Astrocyte (in vitro differentiated cells and primary cell): ENCODE results near the gene ZKSCAN1.

ENCODE experiments used
- EZH2 ChIP-seq: IDR thresholded peaks from 2 replicates; pipeline ENCODE4 v1.6.1; 2012; ENCODE audit warnings: mild to moderate bottlenecking, low read length, inconsistent platforms; ENCODE audit not compliant: insufficient read depth
- TF ChIP-seq, protein P1 (sequence below): IDR thresholded peaks from 2 replicates; pipeline ENCODE4 v1.5.1; 2011; ENCODE audit warnings: low read depth, mild to moderate bottlenecking, inconsistent platforms, low read length, moderate library complexity; ENCODE audit not compliant: insufficient read depth

DNA sequence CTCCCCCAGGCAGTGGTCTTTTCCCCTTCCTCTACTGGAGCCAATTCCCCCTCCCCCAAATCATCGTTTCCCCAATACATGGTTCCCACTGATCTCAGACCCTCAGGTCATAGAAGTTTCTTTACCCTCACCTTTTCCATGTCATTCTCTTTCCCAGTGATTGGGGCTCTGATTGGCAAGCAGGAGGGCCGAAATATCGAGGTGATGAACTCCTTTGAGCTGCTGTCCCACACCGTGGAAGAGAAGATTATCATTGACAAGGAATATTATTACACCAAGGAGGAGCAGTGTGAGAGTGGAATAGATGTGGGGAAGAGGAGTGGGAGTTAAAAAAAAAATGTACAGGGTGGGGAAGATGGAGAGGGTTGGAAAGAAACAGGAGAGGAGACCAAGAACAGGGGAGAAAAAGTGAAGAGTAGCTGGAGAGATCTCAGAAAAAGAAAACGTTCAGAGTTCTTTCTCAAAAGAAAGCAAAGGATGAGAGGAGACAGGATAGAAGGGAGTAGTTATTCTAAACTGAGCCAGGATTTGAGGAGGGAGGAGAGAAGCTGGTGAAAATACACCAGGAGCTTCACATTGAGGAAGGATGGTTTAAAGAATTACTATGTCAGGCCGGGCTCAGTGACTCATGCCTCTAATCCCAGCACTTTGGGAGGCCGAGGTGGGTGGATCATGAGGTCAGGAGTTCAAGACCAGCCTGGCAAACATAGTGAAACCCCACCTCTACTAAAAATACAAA is 74.2 kb downstream of the ZKSCAN1 start:
- TF ChIP-seq, protein P1, sequence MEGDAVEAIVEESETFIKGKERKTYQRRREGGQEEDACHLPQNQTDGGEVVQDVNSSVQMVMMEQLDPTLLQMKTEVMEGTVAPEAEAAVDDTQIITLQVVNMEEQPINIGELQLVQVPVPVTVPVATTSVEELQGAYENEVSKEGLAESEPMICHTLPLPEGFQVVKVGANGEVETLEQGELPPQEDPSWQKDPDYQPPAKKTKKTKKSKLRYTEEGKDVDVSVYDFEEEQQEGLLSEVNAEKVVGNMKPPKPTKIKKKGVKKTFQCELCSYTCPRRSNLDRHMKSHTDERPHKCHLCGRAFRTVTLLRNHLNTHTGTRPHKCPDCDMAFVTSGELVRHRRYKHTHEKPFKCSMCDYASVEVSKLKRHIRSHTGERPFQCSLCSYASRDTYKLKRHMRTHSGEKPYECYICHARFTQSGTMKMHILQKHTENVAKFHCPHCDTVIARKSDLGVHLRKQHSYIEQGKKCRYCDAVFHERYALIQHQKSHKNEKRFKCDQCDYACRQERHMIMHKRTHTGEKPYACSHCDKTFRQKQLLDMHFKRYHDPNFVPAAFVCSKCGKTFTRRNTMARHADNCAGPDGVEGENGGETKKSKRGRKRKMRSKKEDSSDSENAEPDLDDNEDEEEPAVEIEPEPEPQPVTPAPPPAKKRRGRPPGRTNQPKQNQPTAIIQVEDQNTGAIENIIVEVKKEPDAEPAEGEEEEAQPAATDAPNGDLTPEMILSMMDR = no peak
- TF ChIP-seq EZH2 = no peak
